HS-27A (cell line): ENCODE results near the gene EFHC1.
A peak's percentile ranks its signal among the peaks of the same experiment; 100 is the strongest.
"Not testable (repeated sequence)": the region's sequence is repeated elsewhere in the genome, so short reads cannot be mapped to it uniquely, and the experiment has no call there.

Experiments used
- DNase-seq: peaks from one replicate; pipeline ENCODE4 v3.0.0-alpha.2; 2012; ENCODE audit warnings: low read depth, missing footprints

The EFHC1 gene, protein sequence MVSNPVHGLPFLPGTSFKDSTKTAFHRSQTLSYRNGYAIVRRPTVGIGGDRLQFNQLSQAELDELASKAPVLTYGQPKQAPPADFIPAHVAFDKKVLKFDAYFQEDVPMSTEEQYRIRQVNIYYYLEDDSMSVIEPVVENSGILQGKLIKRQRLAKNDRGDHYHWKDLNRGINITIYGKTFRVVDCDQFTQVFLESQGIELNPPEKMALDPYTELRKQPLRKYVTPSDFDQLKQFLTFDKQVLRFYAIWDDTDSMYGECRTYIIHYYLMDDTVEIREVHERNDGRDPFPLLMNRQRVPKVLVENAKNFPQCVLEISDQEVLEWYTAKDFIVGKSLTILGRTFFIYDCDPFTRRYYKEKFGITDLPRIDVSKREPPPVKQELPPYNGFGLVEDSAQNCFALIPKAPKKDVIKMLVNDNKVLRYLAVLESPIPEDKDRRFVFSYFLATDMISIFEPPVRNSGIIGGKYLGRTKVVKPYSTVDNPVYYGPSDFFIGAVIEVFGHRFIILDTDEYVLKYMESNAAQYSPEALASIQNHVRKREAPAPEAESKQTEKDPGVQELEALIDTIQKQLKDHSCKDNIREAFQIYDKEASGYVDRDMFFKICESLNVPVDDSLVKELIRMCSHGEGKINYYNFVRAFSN

DNA sequence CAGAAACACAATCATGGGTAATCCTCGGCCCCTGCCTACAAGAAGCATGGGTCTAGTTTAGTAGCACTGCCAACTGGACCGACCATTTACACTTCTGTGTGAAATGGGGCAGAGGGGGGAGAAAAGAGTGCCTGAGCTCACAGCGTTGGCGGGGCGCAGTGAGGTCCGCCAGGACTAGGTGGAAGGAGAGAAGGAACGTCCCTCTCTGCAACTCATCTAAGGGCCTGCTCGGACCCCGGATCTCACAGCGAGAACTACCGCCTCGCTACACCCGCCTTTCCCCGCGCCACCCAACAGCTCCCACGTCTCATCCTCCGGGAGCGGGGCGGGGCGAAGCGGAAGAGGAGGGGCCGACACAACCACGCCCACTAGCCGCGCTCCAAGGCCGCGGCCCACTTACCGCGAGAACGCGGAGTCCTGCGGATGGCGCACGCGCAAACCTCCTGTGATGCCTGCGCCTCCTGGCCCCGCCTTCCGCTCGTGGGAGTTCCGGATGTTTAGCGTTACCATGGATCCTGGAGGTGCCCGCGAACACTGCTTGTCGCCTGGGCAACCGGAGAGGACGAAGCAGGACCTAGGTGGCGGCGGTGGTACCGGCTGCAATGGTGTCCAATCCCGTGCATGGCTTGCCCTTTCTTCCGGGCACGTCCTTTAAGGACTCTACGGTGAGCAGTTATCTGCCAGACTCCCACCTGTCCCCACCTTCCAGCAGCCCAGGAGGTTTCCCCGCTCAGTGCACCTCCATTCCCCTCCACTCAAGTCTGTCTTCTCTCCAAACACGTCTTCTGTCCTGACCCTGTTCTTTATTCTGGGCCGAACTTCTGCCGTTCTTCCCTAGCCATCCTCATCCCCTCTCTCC is at the start of gene EFHC1:
Gene EFHC1 (plus strand): TSS at position 534 of the 859 bp plus-strand sequence. CDS start 69 bp downstream, at position 603.
- DNase-seq, result peak; percentile 98

DNA sequence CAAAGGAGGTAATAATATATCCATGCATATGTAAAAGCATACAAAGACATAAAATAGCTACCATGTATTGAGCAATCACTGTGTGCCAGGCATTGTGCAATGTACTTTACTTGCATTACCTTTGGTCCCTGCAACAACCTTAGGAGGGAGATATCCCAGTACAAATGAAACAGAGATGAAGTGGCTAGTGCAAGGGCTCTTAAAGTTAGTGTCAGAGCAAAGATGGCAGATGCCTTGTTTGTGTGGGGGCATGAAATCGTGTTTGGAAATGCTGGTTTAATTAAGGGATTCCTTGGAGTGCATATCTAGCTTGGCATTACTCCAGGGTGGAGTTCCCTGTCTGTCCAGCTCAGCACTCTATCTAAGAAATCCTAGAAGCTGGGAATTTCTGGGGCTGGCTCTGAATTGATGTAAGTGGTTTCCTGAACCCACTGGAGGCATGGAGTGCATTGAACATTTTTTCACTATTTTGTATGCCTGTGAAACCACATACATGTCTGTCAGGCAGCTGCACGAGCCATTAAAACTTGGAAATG is 48.4 kb upstream of the EFHC1 start:
- no peak for DNase-seq

DNA sequence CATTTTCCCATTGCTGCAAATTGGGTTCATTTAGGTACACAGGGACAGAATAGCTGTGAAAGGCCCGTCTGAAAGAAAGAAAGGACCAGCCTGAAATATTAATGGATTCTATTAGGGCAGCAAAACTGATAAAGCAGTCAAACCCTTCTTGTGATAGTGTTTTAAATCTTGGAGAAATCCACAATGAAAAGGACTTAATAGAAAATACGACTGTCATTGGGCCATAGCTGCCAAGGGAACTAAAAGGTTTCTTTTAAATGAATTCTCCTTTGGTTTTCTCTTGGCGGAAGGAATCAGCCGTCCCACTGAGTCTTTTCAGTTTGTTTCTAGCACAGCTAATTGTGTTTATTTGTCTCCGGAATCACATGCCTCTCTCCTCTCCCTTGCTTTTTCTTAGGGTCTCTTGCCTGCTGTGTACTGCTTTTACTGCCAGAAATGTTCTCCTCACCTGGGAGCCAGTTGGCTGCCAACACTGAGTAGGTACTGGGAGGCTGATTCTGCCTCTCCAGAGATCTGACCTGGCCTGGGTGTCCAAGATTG is 46.9 kb upstream of the EFHC1 start:
- DNase-seq, result no peak

DNA sequence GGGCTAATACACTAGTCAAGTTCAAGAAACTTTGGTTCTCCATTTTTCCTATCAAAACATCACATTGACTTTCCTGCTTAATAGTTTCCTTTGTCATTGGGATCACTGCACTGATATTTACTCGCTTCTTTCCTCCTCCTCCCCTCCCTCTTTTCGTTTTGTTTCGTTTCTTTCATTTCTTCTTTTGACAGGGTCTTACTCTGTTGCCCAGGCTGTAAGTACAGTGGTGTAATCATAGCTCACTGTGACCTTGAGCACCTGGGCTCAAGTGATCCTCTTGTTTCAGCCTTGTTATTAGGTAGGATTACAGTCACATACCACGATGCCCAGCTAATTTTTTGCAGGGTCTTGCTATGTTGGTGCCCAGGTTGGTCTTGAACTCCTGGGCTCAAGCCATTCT is 45.9 kb upstream of the EFHC1 start:
- DNase-seq, result no peak

DNA sequence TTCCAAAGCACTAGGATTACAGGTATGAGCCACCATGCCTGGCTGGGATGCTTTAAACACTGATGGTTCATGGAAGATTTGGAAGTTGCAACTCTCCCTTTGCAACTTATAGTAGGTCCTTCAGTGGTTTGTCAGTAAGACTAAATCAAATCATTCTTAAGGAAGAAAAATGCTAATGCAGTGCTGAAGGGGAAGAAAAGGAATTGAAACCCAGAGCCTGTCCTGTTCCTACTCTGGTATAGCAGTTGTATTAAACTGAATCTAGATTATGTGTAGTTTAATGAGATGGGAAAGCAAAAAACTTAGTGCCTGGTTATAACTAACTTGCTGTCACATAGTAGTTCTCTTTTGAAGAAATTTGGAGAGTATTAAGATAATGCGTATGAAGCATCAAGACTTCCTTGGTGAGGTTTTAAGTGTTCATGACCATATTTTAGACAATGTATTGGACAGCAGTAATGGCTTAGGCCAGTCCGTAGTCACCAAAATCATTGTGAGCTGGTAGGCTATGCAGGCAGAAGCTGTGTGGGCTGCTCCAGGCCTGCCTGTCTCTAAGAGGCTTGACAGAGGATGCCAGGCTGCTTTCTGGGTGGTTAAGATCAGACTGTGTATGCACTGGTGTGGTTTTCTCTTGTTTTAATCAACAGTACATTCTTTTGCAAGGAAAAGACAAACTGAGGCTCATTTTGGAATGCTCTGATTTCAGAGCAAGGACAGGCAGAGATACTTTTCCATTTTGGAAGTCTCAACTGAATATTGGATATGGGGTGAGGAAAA is 44.2 kb upstream of the EFHC1 start:
- no peak for DNase-seq

DNA sequence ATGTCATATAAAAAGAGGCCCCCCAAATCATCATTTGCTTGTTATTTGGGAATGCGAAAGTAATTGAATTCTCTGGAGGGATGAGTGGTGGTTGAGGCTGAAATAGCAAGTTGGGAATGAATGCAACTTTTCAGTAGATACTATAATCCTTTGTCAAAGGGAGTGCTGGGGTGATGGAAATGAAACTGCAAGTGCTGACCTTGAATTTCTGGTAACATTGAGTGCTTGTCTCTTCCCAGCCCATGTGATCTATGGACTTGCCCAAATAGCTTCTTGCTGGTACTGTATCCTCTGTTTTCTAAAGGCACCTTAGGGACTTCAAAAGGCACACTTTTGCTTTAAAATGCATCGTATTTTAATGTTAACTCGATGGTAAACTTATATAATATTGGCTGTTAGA is 43.4 kb upstream of the EFHC1 start:
- DNase-seq, result no peak

DNA sequence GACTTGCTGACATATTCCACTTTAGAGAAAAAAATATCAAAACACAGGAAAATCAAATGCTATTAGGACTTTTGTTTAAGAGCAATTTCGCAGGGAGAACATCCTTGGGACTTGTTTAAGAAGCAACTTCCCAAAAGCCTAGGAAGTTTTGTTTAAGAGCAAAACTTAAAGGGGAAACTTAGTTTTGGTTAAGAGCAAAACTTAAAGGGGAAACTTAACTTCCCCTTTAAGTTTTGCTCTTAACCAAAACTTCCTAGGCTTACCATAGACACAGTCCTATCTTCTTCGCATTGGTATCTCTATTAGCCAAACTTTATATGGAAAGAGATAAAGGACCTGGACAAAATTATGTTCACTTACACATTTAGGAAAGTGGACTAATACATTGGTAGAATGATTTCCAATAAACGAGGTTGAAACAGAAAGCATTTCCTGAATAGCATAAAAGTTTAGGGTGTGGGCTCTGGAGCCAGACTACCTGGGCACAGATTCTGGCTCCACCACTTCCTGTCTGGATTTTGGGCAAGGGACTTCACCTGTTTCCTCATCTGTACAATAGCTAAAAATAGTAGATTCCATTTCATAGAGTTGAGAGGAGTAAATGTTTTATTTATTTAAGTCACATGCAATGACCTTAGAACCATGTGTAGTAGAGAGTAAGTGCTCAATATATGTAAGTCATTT is 42.5 kb upstream of the EFHC1 start:
- DNase-seq, result no peak

DNA sequence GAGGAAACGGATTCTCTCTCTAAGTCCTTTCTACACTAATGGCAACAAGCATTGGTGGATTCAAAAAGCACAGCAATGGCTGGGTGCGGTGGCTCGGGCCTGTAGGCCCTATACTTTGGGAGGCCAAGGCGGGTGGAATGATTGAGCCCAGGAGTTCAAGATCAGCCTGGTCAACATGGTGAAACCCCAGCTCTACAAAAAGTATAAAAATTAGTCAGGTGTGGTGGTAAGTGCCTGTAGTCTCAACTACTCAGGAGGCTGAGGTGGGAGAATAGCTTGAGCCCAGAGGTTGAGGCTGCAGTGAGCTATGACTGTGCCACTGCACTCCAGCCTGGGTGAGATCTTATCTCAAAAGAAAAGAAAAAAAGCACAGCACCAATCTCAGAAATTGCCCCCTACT is 38.9 kb upstream of the EFHC1 start:
- DNase-seq, result no peak

DNA sequence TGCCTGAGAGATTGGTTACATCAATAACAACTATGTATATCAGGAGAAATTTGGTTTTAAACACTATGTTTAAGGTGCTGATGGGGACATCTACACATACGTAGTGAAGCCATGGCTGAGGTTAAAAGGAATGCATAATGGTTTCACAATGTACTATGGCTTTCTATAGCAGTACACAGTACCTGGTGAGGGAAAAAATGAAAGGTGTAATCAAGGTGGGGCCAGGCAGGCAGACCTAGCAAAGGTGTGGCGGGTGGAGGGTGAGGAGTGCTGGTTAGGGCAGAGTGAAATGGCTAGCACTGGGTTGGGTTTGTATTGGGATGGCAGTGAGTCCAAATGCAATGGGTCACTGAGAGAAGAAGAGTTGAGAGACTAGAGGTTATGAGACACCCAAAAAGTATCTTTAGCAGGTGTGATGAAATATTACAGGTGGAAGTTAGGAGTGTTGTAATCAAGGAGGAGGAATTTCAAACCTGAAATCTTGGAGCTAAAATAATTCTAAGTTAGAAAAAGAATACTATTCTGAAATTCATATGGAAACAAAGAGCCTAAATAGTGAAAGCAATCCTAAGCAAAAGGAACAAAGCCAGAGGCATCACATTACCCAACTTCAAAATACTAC is 35.9 kb upstream of the EFHC1 start:
- DNase-seq, result no peak

DNA sequence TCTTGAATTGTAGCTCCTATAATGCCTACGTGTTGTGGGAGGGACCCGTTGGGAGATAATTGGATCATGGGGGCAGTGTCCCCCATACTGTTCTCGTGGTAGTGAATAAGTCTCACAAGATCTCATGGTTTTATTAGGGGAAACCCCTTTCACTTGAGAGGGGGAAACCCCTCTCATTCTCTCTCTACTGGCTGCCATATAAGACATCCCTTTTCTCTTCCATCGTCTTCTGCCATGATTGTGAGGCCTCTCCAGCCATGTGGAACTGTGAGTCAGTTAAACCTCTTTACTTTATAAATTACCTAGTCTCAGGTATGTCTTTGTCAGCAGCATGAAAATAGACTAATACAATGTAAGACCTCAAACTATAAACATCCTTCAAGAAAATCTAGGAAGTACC is 35.1 kb upstream of the EFHC1 start:
- DNase-seq, result no peak

DNA sequence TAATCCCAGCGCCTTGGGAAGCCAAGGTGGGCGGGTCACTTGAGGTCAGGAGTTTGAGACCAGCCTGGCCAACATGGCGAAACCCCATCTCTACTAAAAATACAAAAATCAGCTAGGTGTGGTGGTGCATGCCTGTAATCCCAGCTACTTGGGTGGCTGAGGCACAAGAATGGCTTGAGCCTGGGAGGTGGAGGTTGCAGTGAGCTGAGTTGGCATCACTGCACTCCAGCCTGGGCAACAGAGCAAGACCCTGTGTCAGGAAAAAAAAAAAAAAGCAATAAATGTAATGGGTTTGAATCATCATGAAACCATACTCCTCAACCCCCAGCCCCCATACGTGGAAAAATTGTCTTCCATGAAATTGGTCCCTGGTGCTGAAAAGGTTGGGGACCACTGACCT is 32.0 kb upstream of the EFHC1 start:
- not testable (repeated sequence) for DNase-seq

DNA sequence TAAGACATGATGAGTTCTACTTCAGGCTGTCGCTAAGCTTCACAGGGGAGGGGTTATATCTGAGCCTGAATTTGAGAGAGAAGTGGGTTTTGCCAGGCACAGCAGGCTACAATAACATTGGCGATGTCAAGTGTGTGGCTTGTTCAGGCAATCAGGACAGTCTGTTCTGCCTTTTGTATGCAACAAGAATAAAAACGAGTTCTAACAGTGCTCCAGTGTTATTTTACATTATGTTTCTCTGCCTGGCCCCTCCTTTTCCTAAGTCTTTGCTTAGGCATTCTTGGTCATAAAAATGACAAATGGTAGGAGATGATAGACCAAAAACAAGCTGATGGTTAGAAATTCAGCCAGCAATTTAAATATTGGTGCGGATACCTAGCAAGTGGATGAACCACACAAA is 31.4 kb upstream of the EFHC1 start:
- no peak for DNase-seq

DNA sequence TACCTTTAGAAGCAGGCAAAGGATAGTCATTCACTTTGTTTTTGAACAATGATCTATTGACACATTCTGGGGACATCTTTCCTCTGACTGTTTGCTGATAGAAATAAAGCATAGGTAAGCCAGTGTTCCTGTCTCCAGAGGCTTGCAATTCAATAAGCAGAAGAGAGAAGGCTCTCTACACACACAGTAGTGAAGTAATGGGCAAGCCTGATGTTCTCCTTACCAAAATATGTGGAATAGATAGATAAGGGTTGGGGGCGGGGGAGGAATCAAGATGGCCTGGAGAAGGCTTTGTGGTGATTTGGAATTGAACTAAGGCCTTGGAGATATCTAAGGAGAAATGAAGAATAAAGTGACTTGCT is 30.9 kb upstream of the EFHC1 start:
- no peak for DNase-seq

DNA sequence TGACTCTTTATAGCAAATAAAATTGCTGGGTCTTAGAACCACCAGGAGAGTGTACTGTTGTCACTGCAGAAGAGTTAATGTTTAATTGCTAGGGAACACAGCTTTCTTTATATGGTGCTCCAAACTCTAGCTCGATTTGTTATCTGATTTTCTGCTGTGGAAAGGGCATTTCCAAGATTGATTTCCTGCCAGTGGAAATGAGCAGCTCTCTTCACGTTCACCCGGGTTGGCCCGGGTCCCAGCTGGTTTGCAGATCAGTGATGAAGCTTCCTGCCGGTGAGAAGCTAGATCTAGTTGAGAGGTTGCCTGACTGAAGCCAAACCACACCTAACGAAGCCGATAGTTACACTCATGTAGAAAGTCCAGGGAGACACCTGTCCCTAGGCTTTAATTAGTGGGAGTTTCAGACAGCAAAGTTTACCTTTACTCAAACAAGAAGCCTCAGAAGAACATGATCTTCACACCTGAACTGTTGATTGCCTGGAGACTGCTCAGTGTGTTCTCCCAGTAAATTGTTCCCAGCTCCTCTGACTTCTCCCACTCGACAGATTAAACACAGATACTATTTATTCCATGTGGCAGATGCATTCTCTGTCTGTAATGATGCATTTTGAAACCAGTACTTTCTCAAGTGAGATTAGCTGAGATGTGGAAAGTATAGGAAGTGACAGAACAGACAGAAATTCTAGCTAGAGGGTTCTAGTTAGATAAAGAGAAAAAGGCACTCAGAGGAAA is 30.3 kb upstream of the EFHC1 start:
- DNase-seq, result no peak

DNA sequence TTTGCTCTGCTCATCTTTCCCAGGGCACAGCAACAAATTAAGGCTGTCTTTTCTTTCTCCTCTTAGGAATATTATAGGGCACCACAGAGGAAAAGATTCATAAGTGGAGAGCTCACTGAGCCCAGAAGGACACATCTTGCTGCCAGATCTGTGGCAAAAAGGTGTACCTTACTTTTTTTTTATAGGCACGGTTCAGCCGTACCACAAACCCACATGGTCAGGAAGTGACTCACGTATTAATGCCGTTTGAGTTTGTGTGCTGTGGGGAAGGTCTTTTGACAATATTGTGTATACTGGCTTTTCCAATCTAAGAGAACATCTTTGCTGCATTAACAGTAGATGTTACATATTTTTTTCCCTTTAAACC is 29.8 kb upstream of the EFHC1 start:
- peak; percentile 51 for DNase-seq

DNA sequence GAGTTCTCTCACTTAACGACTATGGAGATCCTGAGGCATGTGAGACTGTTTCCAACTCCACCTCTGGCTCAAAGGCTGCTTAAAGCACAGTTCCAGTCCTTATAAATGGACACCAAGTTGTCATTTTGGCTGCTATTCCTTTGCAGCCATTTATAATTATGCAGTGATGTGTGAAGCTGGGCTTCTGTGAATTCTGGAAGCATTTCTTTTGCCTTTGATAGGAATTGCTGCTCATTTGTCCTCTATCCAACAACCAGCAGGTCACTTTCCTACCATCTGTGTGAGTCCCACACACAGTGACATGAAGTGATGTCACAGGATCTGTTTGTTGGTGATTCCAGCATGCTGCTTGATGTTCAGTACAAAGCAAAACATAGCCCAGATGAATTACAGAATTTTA is 28.5 kb upstream of the EFHC1 start:
- no peak for DNase-seq

DNA sequence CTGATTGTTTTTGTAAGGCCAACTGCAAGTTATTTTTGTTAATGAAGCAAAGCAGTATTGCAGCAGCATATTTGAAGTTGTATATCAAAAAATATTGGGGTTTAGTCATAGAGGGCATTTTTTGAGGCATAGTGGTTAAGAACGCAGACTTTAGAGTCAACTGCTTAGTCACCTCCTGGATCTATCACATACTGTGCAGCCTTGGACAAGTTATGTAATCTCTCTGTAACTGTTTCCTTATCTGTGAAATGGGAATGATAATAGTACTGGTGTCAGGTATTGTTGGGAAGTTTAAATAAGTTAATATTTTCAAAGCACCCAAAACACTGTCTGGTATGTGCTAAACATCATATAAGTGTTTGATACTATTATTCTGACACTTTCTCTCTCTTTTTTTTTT is 27.2 kb upstream of the EFHC1 start:
- no peak for DNase-seq

DNA sequence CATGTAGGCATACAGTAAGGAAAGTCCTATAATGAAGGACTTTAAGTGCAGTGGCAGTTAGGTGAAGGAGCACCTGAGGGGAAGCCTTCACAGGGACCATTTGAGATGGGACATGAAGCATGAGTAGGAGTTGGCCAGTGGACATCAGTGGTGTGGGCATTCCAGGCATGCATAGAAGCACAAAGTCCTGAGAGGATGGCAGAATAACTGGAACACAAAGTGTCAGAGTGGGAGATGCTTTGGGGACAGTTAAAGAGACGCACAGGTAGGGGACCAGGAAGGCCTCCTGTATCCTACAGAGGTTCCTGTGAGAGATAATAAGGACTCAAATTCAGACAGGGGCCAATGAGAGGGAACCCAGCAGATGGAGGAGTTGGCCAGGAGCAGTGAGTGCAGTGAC is 26.4 kb upstream of the EFHC1 start:
- DNase-seq, result no peak

DNA sequence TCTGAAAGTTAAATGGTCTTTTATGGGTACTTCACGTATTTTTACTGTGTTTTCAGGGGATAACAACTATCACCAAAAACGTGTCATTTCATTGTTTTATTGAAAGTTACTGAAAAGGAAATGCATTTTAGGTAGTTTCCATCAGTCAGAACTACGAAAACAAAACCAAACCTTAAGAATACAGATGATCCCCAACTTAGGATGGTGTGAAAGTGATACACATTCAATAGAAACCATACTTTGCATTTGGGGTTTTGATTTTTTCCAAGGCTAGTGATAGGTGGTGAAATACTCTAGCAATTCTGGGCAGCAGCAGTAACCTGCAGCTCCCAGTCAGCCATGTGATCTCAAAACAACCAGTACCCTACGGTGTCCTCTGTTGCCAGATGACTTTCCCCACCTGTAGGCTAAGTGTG is 25.9 kb upstream of the EFHC1 start:
- DNase-seq, result no peak

DNA sequence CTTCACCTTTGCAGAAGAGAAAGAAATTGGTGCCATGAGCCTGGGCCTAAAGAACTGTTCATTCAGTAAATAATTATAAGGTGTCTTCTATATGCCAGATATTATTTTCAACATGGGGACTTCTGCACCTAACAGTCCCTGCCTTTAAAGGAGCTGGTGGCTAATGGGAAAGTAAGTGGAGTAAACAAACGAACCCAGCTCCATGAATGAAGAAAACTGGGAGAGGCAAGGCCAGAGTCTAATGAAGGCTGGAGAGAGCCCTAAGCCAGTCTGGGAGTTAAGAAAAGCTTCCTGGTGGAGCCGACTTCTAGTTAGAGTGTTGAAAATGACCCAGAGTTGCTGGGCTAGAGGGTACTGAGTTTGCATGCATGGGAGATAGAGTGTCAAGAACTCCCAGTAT is 24.2 kb upstream of the EFHC1 start:
- DNase-seq, result no peak
